Measurements from ENCODE around the gene SORCS3.

- TF ChIP-seq POLR2A (conservative IDR thresholded peaks at IDR 0.05) (no peak), E2F1 (CRISPR knock-in tag; IDR thresholded peaks at IDR 0.05) (no peak)
Observed at GRCh38 chr10:105206616-105207015, 565.5 kb downstream of the SORCS3 start.

All from K562 (cell line).